CD14-positive monocyte (primary cell): ENCODE measurements around the gene AK1. TPM values are rescaled to one million over a fixed set of nuclear protein-coding genes. Genes with fewer than 3 reads are reported as not detected.

Experiments
- DNase-seq, 3 donors: peaks; one replicate each; pipeline ENCODE4 v3.0.0-alpha.2; 2011 to 2022
- H2AFZ ChIP-seq: 2 replicates; pipeline ENCODE4 v1.6.0; 2012; ENCODE audit warnings: mild to moderate bottlenecking, low read depth, low read length, inconsistent platforms; ENCODE audit not compliant: insufficient read depth, poor library complexity, severe bottlenecking
- H3K27ac ChIP-seq, 2 donors: 1 replicate in 1 of 2; 2 replicates in 1 of 2; pipeline ENCODE4 v1.5.1; 2012 to 2013; ENCODE audit warnings: low read length in 2 of 2, control low read depth in 1 of 2, inconsistent platforms in 1 of 2, low read depth in 1 of 2, mild to moderate bottlenecking in 1 of 2
- H3K27me3 ChIP-seq, 2 donors: one replicate each; pipeline versions ENCODE4 v1.6.0 to v1.6.1; 2011 to 2013; ENCODE audit warnings: low read length in 2 of 2; ENCODE audit not compliant: control insufficient read depth in 2 of 2, insufficient read depth in 2 of 2
- H3K36me3 ChIP-seq, 2 donors: replicated peaks in 1 of 2; 1 replicate in 1 of 2; 2 replicates in 1 of 2; pipeline versions ENCODE4 v1.5.1 to v1.6.1; 2012 to 2013; ENCODE audit warnings: low read length in 2 of 2, control low read depth in 1 of 2, inconsistent platforms in 1 of 2, mild to moderate bottlenecking in 1 of 2; ENCODE audit not compliant: insufficient read depth in 2 of 2, control insufficient read depth in 1 of 2
- H3K4me1 ChIP-seq, 2 donors: 1 replicate in 1 of 2; 2 replicates in 1 of 2; pipeline versions ENCODE4 v1.5.1 to v1.6.1; 2012 to 2013; ENCODE audit warnings: low read length in 2 of 2, control low read depth in 1 of 2, inconsistent platforms in 1 of 2, mild to moderate bottlenecking in 1 of 2, moderate library complexity in 1 of 2; ENCODE audit not compliant: insufficient read depth in 2 of 2, control insufficient read depth in 1 of 2
- H3K4me2 ChIP-seq: replicated peaks from 2 replicates; pipeline ENCODE3; 2012; ENCODE audit warnings: low read length, moderate library complexity, mild to moderate bottlenecking; ENCODE audit not compliant: poor library complexity, severe bottlenecking; ENCODE audit errors: extremely low read depth
- H3K4me3 ChIP-seq, 3 experiments: fragments of 200-600 bp in 1 of 3; sonication (generic) in 1 of 3; replicated peaks in 1 of 3; 1 replicate in 2 of 3; 2 replicates in 1 of 3; pipeline ENCODE4 v1.5.1; 2011 to 2013; ENCODE audit warnings: low read length in 3 of 3, mild to moderate bottlenecking in 3 of 3, control low read depth in 2 of 3, low read depth in 2 of 3, inconsistent platforms in 1 of 3, moderate library complexity in 1 of 3
- H3K79me2 ChIP-seq: 2 replicates; pipeline ENCODE4 v1.6.0; 2012; ENCODE audit warnings: mild to moderate bottlenecking, control low read depth, inconsistent platforms, low read length, moderate library complexity; ENCODE audit not compliant: insufficient read depth
- H3K9ac ChIP-seq: 2 replicates; pipeline ENCODE4 v1.6.0; 2017; ENCODE audit warnings: low read length, mild to moderate bottlenecking; ENCODE audit not compliant: insufficient read depth, poor library complexity, severe bottlenecking
- H3K9me3 ChIP-seq, 2 donors: replicated peaks in 1 of 2; 1 replicate in 1 of 2; 2 replicates in 1 of 2; pipeline versions ENCODE4 v1.5.1 to v1.6.1; 2012 to 2013; ENCODE audit warnings: low read length in 2 of 2, control low read depth in 1 of 2; ENCODE audit not compliant: control insufficient read depth in 1 of 2, insufficient read depth in 1 of 2
- H4K20me1 ChIP-seq: 2 replicates; pipeline ENCODE4 v1.6.0; 2012; ENCODE audit warnings: mild to moderate bottlenecking, low read length, control low read depth, moderate library complexity; ENCODE audit not compliant: insufficient read depth
- H3K27ac Mint-ChIP-seq, 7 donors: one replicate each; pipeline ENCODE4 v1.8.0; 2020; ENCODE audit warnings: mild to moderate bottlenecking in 7 of 7, mixed read lengths in 7 of 7, moderate library complexity in 6 of 7, inconsistent platforms in 2 of 7
- H3K27me3 Mint-ChIP-seq, 3 donors: one replicate each; pipeline ENCODE4 v1.8.0; 2021 to 2022; ENCODE audit warnings: low read depth in 3 of 3, mild to moderate bottlenecking in 3 of 3, mixed read lengths in 3 of 3, moderate library complexity in 3 of 3, inconsistent platforms in 1 of 3
- H3K36me3 Mint-ChIP-seq, 2 donors: one replicate each; pipeline ENCODE4 v1.8.0; 2020; ENCODE audit warnings: mixed read lengths in 2 of 2, inconsistent platforms in 1 of 2, mild to moderate bottlenecking in 1 of 2
- H3K4me1 Mint-ChIP-seq: one replicate; pipeline ENCODE4 v1.8.0; 2020; ENCODE audit warnings: mild to moderate bottlenecking, mixed read lengths
- H3K4me3 Mint-ChIP-seq, 2 donors: one replicate each; pipeline ENCODE4 v1.8.0; 2020; ENCODE audit warnings: mild to moderate bottlenecking in 2 of 2, mixed read lengths in 2 of 2, moderate library complexity in 1 of 2
- H3K9me3 Mint-ChIP-seq, 7 donors: one replicate each; pipeline ENCODE4 v1.8.0; 2020 to 2022; ENCODE audit warnings: mixed read lengths in 7 of 7, mild to moderate bottlenecking in 6 of 7, moderate library complexity in 6 of 7, inconsistent platforms in 2 of 7
- CTCF ChIP-seq: fragments of 200-600 bp; IDR thresholded peaks from one replicate; pipeline ENCODE4 v1.8.0; 2022; ENCODE audit warnings: antibody characterized with exemption, mild to moderate bottlenecking
- WGBS: methylation state at CpG from one replicate; pipeline ENCODE4 v1.1.5; 2013; ENCODE audit warnings: missing lambda C conversion rate; ENCODE audit not compliant: insufficient coverage; 5-methylcytosine and 5-hydroxymethylcytosine counted together
- intact Hi-C, 2 donors: fragments of 100-400 bp; cut with micrococcal nuclease; formaldehyde crosslinking; loops; one replicate each; pipeline versions ENCODE4 v1.15.0 to v1.15.1; 2023
- polyA plus RNA-seq, 3 donors: library from polyadenylated mRNA; depleted of rRNA in 1 of 3; unstranded in 2 of 3; stranded (reverse) in 1 of 3; fragments of 300-500 nt in 2 of 3; fragments of >200 nt in 1 of 3; fragmentation: Illumina TruSeq in 2 of 3; gene quantifications; 1 replicate in 2 of 3; 2 replicates in 1 of 3; pipeline ENCODE4 v1.2.3, GENCODE V29; 2012 to 2021

AK1 gene
- polyA plus RNA-seq, 3 donors = 3.5 TPM; not detected in 2

GRCh38 chr9:127856729-127857116 lies 20.8 kb downstream of the AK1 start:
- peaks cover 6% of the 10 kb centered on the region for H4K20me1 ChIP-seq
- no peaks in the 10 kb centered on the region for H3K36me3 ChIP-seq
- H3K4me3 ChIP-seq = no peak overlapping the region
- H3K79me2 ChIP-seq = no peaks in the 10 kb centered on the region
- H2AFZ ChIP-seq = no peak overlapping the region
- WGBS = 84% methylated on average over 5 of the region's 8 CpGs
- Mint-ChIP-seq H3K36me3 (peaks cover 8 to 12% of the 10 kb centered on the region in 2 donors), H3K4me3 (no peak overlapping the region), H3K9me3 (peaks cover 0 to 2% (median 0%) of the 10 kb centered on the region in 7 donors), H3K4me1 (peaks cover 59% of the 10 kb centered on the region), H3K27ac (no peak overlapping the region), H3K27me3 (peaks cover 0 to 5% (median 1%) of the 10 kb centered on the region in 3 donors)
- H3K27me3 ChIP-seq = no peaks in the 10 kb centered on the region
- H3K4me1 ChIP-seq = peaks cover 54 to 57% of the 10 kb centered on the region in 2 donors
- intact Hi-C loops = no loop called here
- DNase-seq = no peak
- H3K4me2 ChIP-seq = no peak overlapping the region
- no peak overlapping the region for H3K9ac ChIP-seq
- H3K9me3 ChIP-seq = no peaks in the 10 kb centered on the region
- TF ChIP-seq CTCF = no peak
- H3K27ac ChIP-seq = no peak overlapping the region

GRCh38 chr9:127856094-127856728 lies 21.3 kb downstream of the AK1 start:
- Histone ChIP-seq H3K36me3 (no peaks in the 10 kb centered on the region), H3K4me3 (no peak overlapping the region), H2AFZ (no peak overlapping the region), H3K79me2 (no peaks in the 10 kb centered on the region), H3K9ac (no peak overlapping the region), H3K9me3 (no peaks in the 10 kb centered on the region), H3K4me2 (no peak overlapping the region), H4K20me1 (peaks cover 6% of the 10 kb centered on the region), H3K4me1 (peaks cover 49 to 52% of the 10 kb centered on the region in 2 donors), H3K27me3 (no peaks in the 10 kb centered on the region), H3K27ac (no peak overlapping the region)
- intact Hi-C loops = no loop called here
- no peak for TF ChIP-seq CTCF
- Mint-ChIP-seq H3K4me1 (peaks cover 58% of the 10 kb centered on the region), H3K9me3 (peaks cover 0 to 2% (median 0%) of the 10 kb centered on the region in 7 donors), H3K27me3 (peaks cover 0 to 5% (median 1%) of the 10 kb centered on the region in 3 donors), H3K27ac (peak overlapping the region in 3 of 7 donors; percentile 0 to 56 (median 4)), H3K36me3 (peaks cover 9 to 12% of the 10 kb centered on the region in 2 donors), H3K4me3 (no peak overlapping the region)
- DNase-seq = no peak
- WGBS = 79% methylated on average over 11 of the region's 11 CpGs
